GM23338 (cell line): ENCODE results near the gene IL18R1. TPM values are rescaled to one million over a fixed set of nuclear protein-coding genes. Genes with fewer than 3 reads are reported as not detected.

Source experiments
- ATAC-seq: fragments of 200-7000 bp; cut with Tn5 transposase; 3 replicates; pipeline ENCODE4 v1.9.1; 2020
- DNase-seq: peaks from one replicate; pipeline ENCODE4 v3.0.0-alpha.2; 2015; ENCODE audit warnings: low spot score
- H2AFZ ChIP-seq: fragments of 200-600 bp; sonication (generic); 2 replicates; pipeline ENCODE4 v1.8.0; 2016; ENCODE audit warnings: antibody characterized with exemption, mild to moderate bottlenecking, moderate library complexity
- H3F3A ChIP-seq: fragments of 200-600 bp; sonication (generic); replicated peaks from 2 replicates; pipeline ENCODE4 v1.8.0; 2017; ENCODE audit warnings: antibody characterized with exemption, mixed run types, low read depth
- H3K27ac ChIP-seq: fragments of 200-600 bp; sonication (generic); 2 replicates; pipeline ENCODE4 v1.6.1; 2016; ENCODE audit warnings: low read depth
- H3K27me3 ChIP-seq: fragments of 200-600 bp; sonication (generic); 2 replicates; pipeline ENCODE4 v1.8.0; 2016; ENCODE audit warnings: mild to moderate bottlenecking, mixed run types, moderate library complexity; ENCODE audit not compliant: insufficient read depth
- H3K36me3 ChIP-seq: fragments of 200-600 bp; sonication (generic); 2 replicates; pipeline ENCODE4 v1.8.0; 2016; ENCODE audit warnings: mild to moderate bottlenecking; ENCODE audit not compliant: insufficient read depth
- H3K4me1 ChIP-seq: fragments of 200-600 bp; sonication (generic); 2 replicates; pipeline ENCODE4 v1.8.0; 2016; ENCODE audit warnings: mild to moderate bottlenecking, moderate library complexity; ENCODE audit not compliant: insufficient read depth
- H3K4me2 ChIP-seq: fragments of 200-600 bp; sonication (generic); 2 replicates; pipeline ENCODE4 v1.7.1; 2017; ENCODE audit warnings: mixed run types
- H3K4me3 ChIP-seq: fragments of 200-600 bp; sonication (generic); 2 replicates; pipeline ENCODE4 v1.6.1; 2016; ENCODE audit warnings: mixed run types
- H3K79me2 ChIP-seq: fragments of 200-600 bp; sonication (generic); replicated peaks from 2 replicates; pipeline ENCODE4 v1.8.0; 2017; ENCODE audit warnings: mild to moderate bottlenecking; ENCODE audit not compliant: insufficient read depth
- H3K9me2 ChIP-seq: fragments of 200-600 bp; sonication (generic); 2 replicates; pipeline ENCODE4 v1.8.0; 2017; ENCODE audit not compliant: insufficient read depth
- H4K20me1 ChIP-seq: fragments of 200-600 bp; sonication (generic); replicated peaks from 2 replicates; pipeline ENCODE4 v1.8.0; 2017; ENCODE audit warnings: mild to moderate bottlenecking; ENCODE audit not compliant: insufficient read depth
- H3K27ac Mint-ChIP-seq: 2 replicates; pipeline ENCODE4 v1.8.0; 2020; ENCODE audit warnings: inconsistent platforms, mild to moderate bottlenecking, moderate library complexity, mixed read lengths
- H3K27me3 Mint-ChIP-seq: 3 replicates; pipeline ENCODE4 v1.8.0; 2022; ENCODE audit warnings: low read depth, mild to moderate bottlenecking, moderate library complexity, mixed read lengths, inconsistent platforms; ENCODE audit not compliant: insufficient read depth, poor library complexity
- H3K36me3 Mint-ChIP-seq: 3 replicates; pipeline ENCODE4 v1.8.0; 2021; ENCODE audit warnings: low read depth, mild to moderate bottlenecking, inconsistent platforms, moderate library complexity, mixed read lengths
- H3K4me1 Mint-ChIP-seq: 3 replicates; pipeline ENCODE4 v1.8.0; 2020; ENCODE audit warnings: mild to moderate bottlenecking, inconsistent platforms, mixed read lengths
- H3K4me3 Mint-ChIP-seq: 3 replicates; pipeline ENCODE4 v1.8.0; 2021; ENCODE audit warnings: moderate library complexity, mild to moderate bottlenecking, inconsistent platforms, mixed read lengths
- H3K9me3 Mint-ChIP-seq: 3 replicates; pipeline ENCODE4 v1.8.0; 2020; ENCODE audit warnings: moderate library complexity, mild to moderate bottlenecking, inconsistent platforms, mixed read lengths
- CREB1 ChIP-seq: fragments of 250-450 bp; sonication (Bioruptor Pico); IDR thresholded peaks from 2 replicates; pipeline ENCODE4 v1.5.0; 2020; ENCODE audit warnings: low read depth, mild to moderate bottlenecking, moderate library complexity
- EZH2 ChIP-seq: fragments of 200-600 bp; sonication (generic); IDR thresholded peaks from one replicate; pipeline ENCODE4 v1.8.0; 2017; ENCODE audit warnings: antibody characterized with exemption, mild to moderate bottlenecking, low read depth; ENCODE audit not compliant: unreplicated experiment
- EZH2phosphoT487 ChIP-seq: fragments of 200-600 bp; sonication (generic); IDR thresholded peaks from one replicate; pipeline ENCODE4 v1.8.1; 2018; ENCODE audit warnings: antibody characterized with exemption; ENCODE audit not compliant: unreplicated experiment
- JUNB ChIP-seq: IDR thresholded peaks from one replicate; pipeline ENCODE4 v1.6.1; 2016; ENCODE audit warnings: antibody characterized with exemption; ENCODE audit not compliant: unreplicated experiment
- NANOG ChIP-seq: IDR thresholded peaks from 2 replicates; pipeline ENCODE4 v1.6.1; 2016; ENCODE audit warnings: antibody characterized with exemption, borderline replicate concordance
- POLR2AphosphoS5 ChIP-seq: IDR thresholded peaks from 2 replicates; pipeline ENCODE4 v1.6.1; 2016; ENCODE audit warnings: antibody characterized with exemption, low read depth
- REST ChIP-seq: IDR thresholded peaks from one replicate; pipeline ENCODE4 v1.6.1; 2018; ENCODE audit warnings: antibody characterized with exemption; ENCODE audit not compliant: unreplicated experiment
- STAT1 ChIP-seq: IDR thresholded peaks from one replicate; pipeline ENCODE4 v1.6.1; 2016; ENCODE audit warnings: antibody characterized with exemption; ENCODE audit not compliant: unreplicated experiment
- ZNF114 ChIP-seq: fragments of 250-450 bp; sonication (Bioruptor Pico); IDR thresholded peaks from 2 replicates; pipeline ENCODE4 v1.5.0; 2020; ENCODE audit warnings: mild to moderate bottlenecking, moderate library complexity
- ZNF331 ChIP-seq: fragments of 250-450 bp; sonication (Bioruptor Pico); IDR thresholded peaks from 2 replicates; pipeline ENCODE4 v1.5.0; 2020; ENCODE audit warnings: low read depth, mild to moderate bottlenecking, moderate library complexity
- ZNF462 ChIP-seq: fragments of 250-450 bp; sonication (Bioruptor Pico); IDR thresholded peaks from 2 replicates; pipeline ENCODE4 v1.5.0; 2020; ENCODE audit warnings: mild to moderate bottlenecking, moderate library complexity
- polyA plus RNA-seq: library from polyadenylated mRNA; unstranded; fragments of >200 nt; fragmentation: Nextera tagmentation; extraction: Ambion mirVana; gene quantifications from 2 replicates; pipeline ENCODE4 v1.2.1, GENCODE V29; 2016
- total RNA-seq: library from RNA; depleted of rRNA; stranded (reverse); fragments of >200 nt; shearing (Covaris generic); gene quantifications from 2 replicates; pipeline ENCODE4 v1.2.3, GENCODE V29; 2014
- TF ChIP-seq, protein P1 (sequence below): IDR thresholded peaks from 2 replicates; pipeline ENCODE4 v1.6.1; 2016; ENCODE audit warnings: antibody characterized with exemption
- TF ChIP-seq, protein P2 (sequence below), 2 experiments: fragments of 200-600 bp in 1 of 2; sonication (generic) in 1 of 2; conservative IDR thresholded peaks; 2 replicates each; pipeline versions ENCODE4 v1.5.1 to v1.6.1; 2016 to 2017; ENCODE audit warnings: antibody characterized with exemption in 2 of 2, low read depth in 2 of 2, mild to moderate bottlenecking in 2 of 2, moderate library complexity in 1 of 2

Gene IL18R1
- total and polyA plus RNA-seq, 2 experiments from 2014 or later: 0.17 to 0.39 TPM

- TF ChIP-seq ZNF462 (CRISPR knock-in tag): no peak
These were observed 39.7 kb upstream of the IL18R1 start (continued) for GRCh38 chr2:102315921-102316320.

DNA sequence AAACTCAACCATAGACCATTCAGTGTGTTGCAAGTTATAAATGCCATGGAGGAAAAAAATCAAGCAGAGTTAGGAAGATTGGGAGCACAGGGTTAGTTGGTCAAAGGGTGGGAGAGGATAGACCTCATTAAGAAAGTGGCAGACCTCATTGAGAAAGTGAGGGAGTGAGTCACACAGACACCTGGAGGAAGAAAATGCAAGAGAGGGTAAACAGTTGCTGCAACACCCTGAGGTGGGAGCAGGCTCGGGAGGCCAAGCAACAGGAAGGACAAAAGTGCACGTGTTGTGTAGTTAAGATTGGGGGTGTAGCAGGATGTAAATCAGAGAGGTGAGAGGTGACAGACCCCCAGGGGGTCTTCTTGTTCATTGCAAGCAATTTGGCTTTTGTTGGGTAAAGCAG lies 37.9 kb upstream of the IL18R1 start:
- Histone ChIP-seq H3K36me3 (no peaks in the 10 kb centered on the region), H3K27ac (no peak overlapping the region), H3K9me2 (peaks cover 12% of the 10 kb centered on the region), H3K4me3 (no peak overlapping the region), H2AFZ (0 out of 2 replicates have a peak overlapping the region, but pooled peaks have one; percentile 18), H3F3A (no peaks in the 10 kb centered on the region), H4K20me1 (no peaks in the 10 kb centered on the region), H3K4me2 (no peak overlapping the region), H3K4me1 (no peaks in the 10 kb centered on the region), H3K27me3 (no peaks in the 10 kb centered on the region), H3K79me2 (no peaks in the 10 kb centered on the region)
- Mint-ChIP-seq H3K4me1 (no peaks in the 10 kb centered on the region), H3K27ac (no peak overlapping the region), H3K36me3 (no peaks in the 10 kb centered on the region; the same call in 2 of the 3 replicates), H3K4me3 (no peak overlapping the region), H3K27me3 (no peaks in the 10 kb centered on the region), H3K9me3 (peaks cover 20% of the 10 kb centered on the region)
- ATAC-seq (no peak), DNase-seq (no peak)
- TF ChIP-seq CREB1: no peak
- no peak for TF ChIP-seq POLR2AphosphoS5
- no peak for TF ChIP-seq JUNB
- TF ChIP-seq REST: no peak
- TF ChIP-seq, protein P1, sequence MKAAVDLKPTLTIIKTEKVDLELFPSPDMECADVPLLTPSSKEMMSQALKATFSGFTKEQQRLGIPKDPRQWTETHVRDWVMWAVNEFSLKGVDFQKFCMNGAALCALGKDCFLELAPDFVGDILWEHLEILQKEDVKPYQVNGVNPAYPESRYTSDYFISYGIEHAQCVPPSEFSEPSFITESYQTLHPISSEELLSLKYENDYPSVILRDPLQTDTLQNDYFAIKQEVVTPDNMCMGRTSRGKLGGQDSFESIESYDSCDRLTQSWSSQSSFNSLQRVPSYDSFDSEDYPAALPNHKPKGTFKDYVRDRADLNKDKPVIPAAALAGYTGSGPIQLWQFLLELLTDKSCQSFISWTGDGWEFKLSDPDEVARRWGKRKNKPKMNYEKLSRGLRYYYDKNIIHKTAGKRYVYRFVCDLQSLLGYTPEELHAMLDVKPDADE: no peak
- TF ChIP-seq, protein P2, sequence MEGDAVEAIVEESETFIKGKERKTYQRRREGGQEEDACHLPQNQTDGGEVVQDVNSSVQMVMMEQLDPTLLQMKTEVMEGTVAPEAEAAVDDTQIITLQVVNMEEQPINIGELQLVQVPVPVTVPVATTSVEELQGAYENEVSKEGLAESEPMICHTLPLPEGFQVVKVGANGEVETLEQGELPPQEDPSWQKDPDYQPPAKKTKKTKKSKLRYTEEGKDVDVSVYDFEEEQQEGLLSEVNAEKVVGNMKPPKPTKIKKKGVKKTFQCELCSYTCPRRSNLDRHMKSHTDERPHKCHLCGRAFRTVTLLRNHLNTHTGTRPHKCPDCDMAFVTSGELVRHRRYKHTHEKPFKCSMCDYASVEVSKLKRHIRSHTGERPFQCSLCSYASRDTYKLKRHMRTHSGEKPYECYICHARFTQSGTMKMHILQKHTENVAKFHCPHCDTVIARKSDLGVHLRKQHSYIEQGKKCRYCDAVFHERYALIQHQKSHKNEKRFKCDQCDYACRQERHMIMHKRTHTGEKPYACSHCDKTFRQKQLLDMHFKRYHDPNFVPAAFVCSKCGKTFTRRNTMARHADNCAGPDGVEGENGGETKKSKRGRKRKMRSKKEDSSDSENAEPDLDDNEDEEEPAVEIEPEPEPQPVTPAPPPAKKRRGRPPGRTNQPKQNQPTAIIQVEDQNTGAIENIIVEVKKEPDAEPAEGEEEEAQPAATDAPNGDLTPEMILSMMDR (conservative IDR thresholded peaks at IDR 0.05; ENCODE audit: low read depth in 2 of 2): no peak
- TF ChIP-seq ZNF331: no peak
- no peak for TF ChIP-seq STAT1
- no peak for TF ChIP-seq NANOG
- TF ChIP-seq EZH2: no peak
- TF ChIP-seq EZH2phosphoT487: no peak
- no peak for TF ChIP-seq ZNF114
